Heart right ventricle (tissue), 16 donors: ENCODE data around the gene LAG3. TPM values are rescaled to one million over a fixed set of nuclear protein-coding genes. Genes with fewer than 3 reads are reported as not detected.

Source experiments
- ATAC-seq, 8 donors: fragments of 200-7000 bp; cut with Tn5 transposase; one replicate each; pipeline ENCODE4 v1.9.1; 2020; ENCODE audit warnings: mild to moderate bottlenecking in 8 of 8, moderate library complexity in 8 of 8, moderate number of reproducible peaks in 1 of 8
- DNase-seq, 2 donors: peaks; one replicate each; pipeline ENCODE4 v3.0.0-alpha.2; 2020
- H3K27ac ChIP-seq, 10 donors: fragments of 200-600 bp; sonication (generic) in 2 of 10; one replicate each; pipeline versions ENCODE4 v1.5.0 to v1.8.0; 2020 to 2022; ENCODE audit warnings: mild to moderate bottlenecking in 3 of 10
- H3K27me3 ChIP-seq, 7 donors: fragments of 200-600 bp; one replicate each; pipeline ENCODE4 v1.8.0; 2021 to 2022; ENCODE audit warnings: mild to moderate bottlenecking in 2 of 7
- H3K36me3 ChIP-seq, 9 donors: fragments of 200-600 bp; sonication (generic) in 1 of 9; one replicate each; pipeline versions ENCODE4 v1.5.0 to v1.8.0; 2020 to 2022; ENCODE audit warnings: mild to moderate bottlenecking in 2 of 9
- H3K4me1 ChIP-seq, 9 donors: fragments of 200-600 bp; sonication (generic) in 1 of 9; one replicate each; pipeline versions ENCODE4 v1.5.0 to v1.8.0; 2020 to 2022; ENCODE audit warnings: mild to moderate bottlenecking in 4 of 9
- H3K4me3 ChIP-seq, 10 donors: fragments of 200-600 bp; sonication (generic) in 2 of 10; one replicate each; pipeline versions ENCODE4 v1.5.0 to v1.8.0; 2020 to 2022; ENCODE audit warnings: mild to moderate bottlenecking in 7 of 10, moderate library complexity in 2 of 10
- H3K9me3 ChIP-seq, 11 donors: fragments of 200-600 bp in 10 of 11; sonication (generic) in 2 of 11; one replicate each; pipeline versions ENCODE4 v1.5.0 to v1.8.0; 2013 to 2022; ENCODE audit warnings: mild to moderate bottlenecking in 2 of 11, control low read depth in 1 of 11, moderate library complexity in 1 of 11
- CTCF ChIP-seq, 9 donors: fragments of 200-600 bp; sonication (generic) in 2 of 9; IDR thresholded peaks; one replicate each; pipeline versions ENCODE4 v1.5.0 to v1.8.0; 2021 to 2022; ENCODE audit warnings: antibody characterized with exemption in 9 of 9, mild to moderate bottlenecking in 5 of 9, moderate library complexity in 1 of 9
- WGBS, 2 donors: extraction: QIAGEN DNeasy Blood & Tissue Kit; methylation state at CpG; one replicate each; pipeline ENCODE4 v1.1.7; 2013; ENCODE audit warnings: inconsistent platforms in 1 of 2; 5-methylcytosine and 5-hydroxymethylcytosine counted together
- intact Hi-C, 10 donors: fragments of 100-400 bp; cut with DNase I; formaldehyde crosslinking; loops; one replicate each; pipeline versions ENCODE4 v1.11.1 to v1.14.2; 2022
- polyA plus RNA-seq, 2 donors: library from polyadenylated mRNA; stranded (reverse); fragments of 200-250 nt; gene quantifications; one replicate each; pipeline ENCODE4 v1.2.3, GENCODE V29; 2013
- total RNA-seq, 10 donors: library from RNA; stranded (reverse); fragmentation: NEBNext Ultra II Directional in 3 of 10; extraction: Animal tissue kit (Norgen Biotek cat#: 25700) in 3 of 10; gene quantifications; one replicate each; pipeline versions ENCODE4 v1.2.1 to v1.2.4, GENCODE V29; 2021 to 2023
- donor health status: Arrhythmogenic right ventricular cardiomyopathy.
- donor health status: ischemic (EF 13 %, LVEDD 7.1; RV severe dilation, severe dysfunction).
- donor health status: healthy with polysubstance abuse.
- donor health status: DM: no; HTN: yes; CAD: no.
- donor health status: DM: no; HTN: no; CAD: no.
- donor health status: ischemic (EF 25% LVEDD 6.9; RV normal size, moderate dysfunction).
- donor health status: ischemic (EF 25% LVEDD 5.7; RV mildly dilated, moderate dysfunction).
- donor health status: healthy.
- donor health status: DM: yes; HTN: yes; CAD: no.
- donor health status: Ischemic cardiomyopathy.
- donor health status: ischemic (EF 35%, LVEDD 5.7; RV mildly dilated, moderate dysfunction).
- donor health status: nonischemic (EF 11% LVEDD 7.7; RV severe dilation, severe dysfunction).
- donor health status: DM: yes; HTN: yes; CAD: no.
- donor health status: PGD.
- donor health status: ischemic (EF 29% LVEDD 5.4; RV normal size, mild dysfunction).
- donor health status: nonischemic (EF 23%, LVEDD 6.1; RV moderate dilation, normal function).

The LAG3 gene
- total and polyA plus RNA-seq, 12 donors: 0.13 to 2.1 (median 0.26) TPM; not detected in 2

GRCh38 chr12:6791931-6792520, 19.7 kb downstream of the LAG3 start:
- H3K9me3 ChIP-seq: no peaks in the 10 kb centered on the region
- ATAC-seq: no peak
- H3K36me3 ChIP-seq: peaks cover 0 to 23% (median 0%) of the 10 kb centered on the region in 9 donors
- intact Hi-C loops: no loop called here
- TF ChIP-seq CTCF (IDR thresholded peaks at IDR 0.05): no peak
- no peak for DNase-seq
- peak overlapping the region in 5 of 10 donors; percentile 13 to 56 (median 20) for H3K4me3 ChIP-seq
- peak overlapping the region in 3 of 10 donors; percentile 16 to 86 (median 31) for H3K27ac ChIP-seq
- H3K4me1 ChIP-seq: peaks cover 0 to 28% (median 6%) of the 10 kb centered on the region in 9 donors
- H3K27me3 ChIP-seq: peaks cover 0 to 4% (median 0%) of the 10 kb centered on the region in 7 donors
- 80 to 82% methylated on average over 13 of the region's 13 CpGs for WGBS, 2 donors

- Histone ChIP-seq H3K27ac (peak overlapping the region in 3 of 10 donors; percentile 16 to 86 (median 31)), H3K4me1 (peaks cover 0 to 22% (median 0%) of the 10 kb centered on the region in 9 donors), H3K9me3 (no peaks in the 10 kb centered on the region), H3K4me3 (peak overlapping the region in 4 of 10 donors; percentile 15 to 56 (median 22)), H3K27me3 (peaks cover 0 to 4% (median 0%) of the 10 kb centered on the region in 7 donors), H3K36me3 (peaks cover 0 to 23% (median 0%) of the 10 kb centered on the region in 9 donors)
- TF ChIP-seq CTCF (IDR thresholded peaks at IDR 0.05): no peak
- ATAC-seq (peak; percentile 41 to 77 (median 62)), DNase-seq (peak in 1 of 2 donors; percentile 32)
- intact Hi-C loops: no loop called here
- WGBS, 2 donors: 31 to 33% methylated on average over 12 of the region's 12 CpGs
Measured at GRCh38 chr12:6792522-6793201, 20.3 kb downstream of the LAG3 start.

GRCh38 chr12:6795088-6795487, 22.8 kb downstream of the LAG3 start:
- Histone ChIP-seq H3K4me1 (peaks cover 0 to 13% (median 0%) of the 10 kb centered on the region in 9 donors), H3K9me3 (no peaks in the 10 kb centered on the region), H3K4me3 (no peak overlapping the region), H3K27ac (no peak overlapping the region), H3K27me3 (peaks cover 0 to 4% (median 0%) of the 10 kb centered on the region in 7 donors), H3K36me3 (peaks cover 0 to 36% (median 0%) of the 10 kb centered on the region in 9 donors)
- intact Hi-C loops: no loop called here
- ATAC-seq (no peak), DNase-seq (no peak)
- TF ChIP-seq CTCF (IDR thresholded peaks at IDR 0.05): no peak
- 53 to 72% methylated on average over 2 of the region's 2 CpGs for WGBS, 2 donors

- WGBS, 2 donors: 93% methylated on average over 4 of the region's 4 CpGs
- H3K36me3 ChIP-seq: peaks cover 0 to 46% (median 0%) of the 10 kb centered on the region in 9 donors
- H3K9me3 ChIP-seq: no peaks in the 10 kb centered on the region
- H3K4me1 ChIP-seq: peaks cover 0 to 13% (median 0%) of the 10 kb centered on the region in 9 donors
- no peak for ATAC-seq
- H3K27me3 ChIP-seq: peaks cover 0 to 4% (median 0%) of the 10 kb centered on the region in 7 donors
- no peak for TF ChIP-seq CTCF (IDR thresholded peaks at IDR 0.05)
- H3K4me3 ChIP-seq: no peak overlapping the region
- H3K27ac ChIP-seq: no peak overlapping the region
- intact Hi-C loops: no loop called here
- no peak for DNase-seq
Measured at GRCh38 chr12:6796576-6796975, 24.3 kb downstream of the LAG3 start.
